SU-DHL-6 (cell line): Measurements from ENCODE around the gene SLC2A6.

Source experiments
- H2AFZ ChIP-seq: fragments of 200-600 bp; sonication (generic); 2 replicates; pipeline ENCODE4 v1.6.1; 2014; ENCODE audit warnings: low read depth, mild to moderate bottlenecking, moderate library complexity, mixed read lengths, antibody characterized with exemption, low read length; ENCODE audit not compliant: severe bottlenecking
- H3F3A ChIP-seq: fragments of 200-600 bp; shearing (Covaris generic); 2 replicates; pipeline ENCODE4 v1.6.0; 2016; ENCODE audit warnings: antibody characterized with exemption, mild to moderate bottlenecking; ENCODE audit not compliant: insufficient read depth
- H3K27ac ChIP-seq: fragments of 200-600 bp; sonication (generic); 2 replicates; pipeline ENCODE4 v1.5.1; 2016; ENCODE audit warnings: low read depth, mild to moderate bottlenecking, low read length, moderate library complexity, mixed read lengths
- H3K27me3 ChIP-seq: fragments of 200-600 bp; sonication (generic), shearing (Covaris generic); 2 replicates; pipeline ENCODE4 v1.6.0; 2014; ENCODE audit warnings: mild to moderate bottlenecking, low read length
- H3K36me3 ChIP-seq: fragments of 200-600 bp; sonication (generic); 2 replicates; pipeline ENCODE4 v1.6.1; 2014; ENCODE audit warnings: mild to moderate bottlenecking, low read length, mixed read lengths
- H3K4me2 ChIP-seq: fragments of 300-600, 200-600 bp; shearing (Covaris generic), sonication (generic); 2 replicates; pipeline ENCODE4 v1.6.0; 2014; ENCODE audit warnings: low read length, low read depth, mild to moderate bottlenecking; ENCODE audit not compliant: poor library complexity, severe bottlenecking
- H3K4me3 ChIP-seq: fragments of 200-600 bp; sonication (generic); 2 replicates; pipeline ENCODE4 v1.5.1; 2014; ENCODE audit warnings: antibody characterized with exemption, low read length, mild to moderate bottlenecking, mixed read lengths; ENCODE audit not compliant: insufficient read depth, poor library complexity, severe bottlenecking
- H3K79me2 ChIP-seq: fragments of 200-600 bp; sonication (generic); 2 replicates; pipeline ENCODE4 v1.6.1; 2014; ENCODE audit warnings: mild to moderate bottlenecking, low read length, moderate library complexity; ENCODE audit not compliant: insufficient read depth
- H3K9ac ChIP-seq: fragments of 200-600 bp; sonication (generic); 2 replicates; pipeline ENCODE4 v1.7.0; 2014; ENCODE audit warnings: mild to moderate bottlenecking, low read length
- H3K9me2 ChIP-seq: fragments of 200-600 bp; sonication (generic); replicated peaks from 2 replicates; pipeline ENCODE4 v1.6.1; 2014; ENCODE audit warnings: low read length; ENCODE audit not compliant: insufficient read depth
- H3K9me3 ChIP-seq: fragments of 200-600 bp; sonication (generic); 2 replicates; pipeline ENCODE4 v1.6.1; 2014; ENCODE audit warnings: low read length, mixed read lengths; ENCODE audit not compliant: insufficient read depth
- H4K20me1 ChIP-seq: fragments of 200-600 bp; sonication (generic); 2 replicates; pipeline ENCODE4 v1.6.1; 2014; ENCODE audit warnings: low read depth, mild to moderate bottlenecking, antibody characterized with exemption, low read length, moderate library complexity, mixed read lengths
- CTCF ChIP-seq: fragments of 200-600 bp; sonication (generic); IDR thresholded peaks from one replicate; pipeline ENCODE4 v1.5.1; 2017; ENCODE audit warnings: antibody characterized with exemption, mild to moderate bottlenecking, low read length, moderate library complexity; ENCODE audit not compliant: insufficient read depth, poor library complexity, severe bottlenecking
- EZH2phosphoT487 ChIP-seq: fragments of 200-600 bp; sonication (generic), shearing (Covaris generic); conservative IDR thresholded peaks from 2 replicates; pipeline ENCODE4 v1.6.1; 2018; ENCODE audit warnings: mild to moderate bottlenecking, antibody characterized with exemption, low read length, moderate library complexity, mixed read lengths

SLC2A6 gene

GRCh38 chr9:133491656-133491925 is 12.7 kb upstream of the SLC2A6 start:
- Histone ChIP-seq H3K79me2 (no peaks in the 10 kb centered on the region), H3K9me2 (no peaks in the 10 kb centered on the region), H3F3A (no peaks in the 10 kb centered on the region), H3K4me3 (no peak overlapping the region), H3K9me3 (no peaks in the 10 kb centered on the region), H4K20me1 (no peaks in the 10 kb centered on the region), H3K9ac (no peak overlapping the region), H3K4me2 (no peak overlapping the region), H3K27me3 (no peaks in the 10 kb centered on the region), H2AFZ (no peak overlapping the region), H3K36me3 (no peaks in the 10 kb centered on the region), H3K27ac (no peak overlapping the region)
- TF ChIP-seq EZH2phosphoT487 (no peak), CTCF (no peak)

- no peak for TF ChIP-seq EZH2phosphoT487
- TF ChIP-seq CTCF = no peak
- no peak overlapping the region for H3K27ac ChIP-seq
- no peaks in the 10 kb centered on the region for H3K9me2 ChIP-seq
- H3K9ac ChIP-seq = no peak overlapping the region
- H3K4me2 ChIP-seq = no peak overlapping the region
- no peak overlapping the region for H3K4me3 ChIP-seq
- no peaks in the 10 kb centered on the region for H3F3A ChIP-seq
- no peak overlapping the region for H2AFZ ChIP-seq
- H4K20me1 ChIP-seq = no peaks in the 10 kb centered on the region
- no peaks in the 10 kb centered on the region for H3K27me3 ChIP-seq
- H3K36me3 ChIP-seq = no peaks in the 10 kb centered on the region
- H3K79me2 ChIP-seq = no peaks in the 10 kb centered on the region
- H3K9me3 ChIP-seq = no peaks in the 10 kb centered on the region
Observed at GRCh38 chr9:133490865-133491655, 12.2 kb upstream of the SLC2A6 start.

- Histone ChIP-seq H3K9me3 (no peaks in the 10 kb centered on the region), H4K20me1 (no peaks in the 10 kb centered on the region), H3F3A (no peaks in the 10 kb centered on the region), H3K9ac (no peak overlapping the region), H3K27me3 (no peaks in the 10 kb centered on the region), H3K79me2 (no peaks in the 10 kb centered on the region), H3K27ac (no peak overlapping the region), H3K4me2 (no peak overlapping the region), H3K36me3 (no peaks in the 10 kb centered on the region), H3K4me3 (no peak overlapping the region), H3K9me2 (no peaks in the 10 kb centered on the region), H2AFZ (no peak overlapping the region)
- TF ChIP-seq CTCF = no peak
- TF ChIP-seq EZH2phosphoT487 = no peak
Observed at GRCh38 chr9:133490201-133490681, 11.3 kb upstream of the SLC2A6 start.
